GM12891 (cell line): Measurements from ENCODE around the gene USP50.

ENCODE experiments used
- POLR2A ChIP-seq: IDR thresholded peaks from 2 replicates; pipeline ENCODE4 v1.6.1; 2011; ENCODE audit warnings: low read depth, low read length, control low read depth
- POLR2AphosphoS5 ChIP-seq: IDR thresholded peaks from 2 replicates; pipeline ENCODE4 v1.6.1; 2011; ENCODE audit warnings: low read depth, low read length, control low read depth
- POU2F2 ChIP-seq: IDR thresholded peaks from 2 replicates; pipeline ENCODE4 v1.6.1; 2011; ENCODE audit warnings: low read depth, mild to moderate bottlenecking, control low read depth, low read length, moderate library complexity
- SPI1 ChIP-seq: IDR thresholded peaks from 2 replicates; pipeline ENCODE4 v1.6.1; 2011; ENCODE audit warnings: low read depth, low read length, control low read depth
- TAF1 ChIP-seq: IDR thresholded peaks from 2 replicates; pipeline ENCODE4 v1.6.1; 2011; ENCODE audit warnings: low read depth, low read length, control low read depth

GRCh38 chr15:50487287-50487686 lies 59.2 kb downstream of the USP50 start:
- TF ChIP-seq POLR2A = no peak
- no peak for TF ChIP-seq POLR2AphosphoS5
- no peak for TF ChIP-seq SPI1
- TF ChIP-seq TAF1 = no peak
- no peak for TF ChIP-seq POU2F2
